Activated CD4-positive, alpha-beta T cell treated with anti-CD3 and anti-CD28 coated beads for 48 hours (primary cell): ENCODE results near the gene PCDHA13.
A peak's percentile ranks its signal among the peaks of the same experiment; 100 is the strongest.
"Not testable (repeated sequence)": the region's sequence is repeated elsewhere in the genome, so short reads cannot be mapped to it uniquely, and the experiment has no call there.

ENCODE experiments used
- DNase-seq: peaks from one replicate; pipeline ENCODE4 v3.0.0-alpha.2; 2020

The PCDHA13 gene

GRCh38 chr5:140881889-140882590 lies at the start of gene PCDHA13:
TSS of gene PCDHA13 (plus strand) at chr5:140882124. CDS start at chr5:140882269, 145 bp downstream.
- no peak for DNase-seq

GRCh38 chr5:140833993-140834392 lies 47.9 kb upstream of the PCDHA13 start, which contains the start of gene PCDHA7:
TSS of gene PCDHA7 (plus strand) at chr5:140834269. CDS start at chr5:140834384, 115 bp downstream.
- no peak for DNase-seq

- not testable (repeated sequence) for DNase-seq
Observed at GRCh38 chr5:140834439-140835008, 47.4 kb upstream of the PCDHA13 start.

GRCh38 chr5:140835622-140836510 lies 46.1 kb upstream of the PCDHA13 start:
- DNase-seq = no peak

GRCh38 chr5:140840978-140841962 lies 40.7 kb upstream of the PCDHA13 start, which contains the start of gene PCDHA8:
TSS of gene PCDHA8 (plus strand) at chr5:140841187. CDS start at chr5:140841322, 135 bp downstream.
- DNase-seq = peak; percentile 35

GRCh38 chr5:140842798-140843733 lies 38.9 kb upstream of the PCDHA13 start:
- no peak for DNase-seq

- DNase-seq = not testable (repeated sequence)
Observed at GRCh38 chr5:140848139-140849102, 33.5 kb upstream of the PCDHA13 start, which contains the start of gene PCDHA9. TSS of gene PCDHA9 (plus strand) at chr5:140848382. CDS start at chr5:140848496, 114 bp downstream.

- not testable (repeated sequence) for DNase-seq
Observed at GRCh38 chr5:140849831-140850634, 31.9 kb upstream of the PCDHA13 start.

GRCh38 chr5:140855772-140856674 lies 25.9 kb upstream of the PCDHA13 start, which contains the start of gene PCDHA10:
TSS of gene PCDHA10 (plus strand) at chr5:140855897. CDS start at chr5:140856049, 152 bp downstream.
- DNase-seq = no peak

- no peak for DNase-seq
Observed at GRCh38 chr5:140857177-140857986, 24.5 kb upstream of the PCDHA13 start.

GRCh38 chr5:140857987-140858240 lies 24.0 kb upstream of the PCDHA13 start:
- no peak for DNase-seq

- DNase-seq = no peak
Observed at GRCh38 chr5:140862441-140863295, 19.3 kb upstream of the PCDHA13 start.

GRCh38 chr5:140868721-140869554 lies 13.0 kb upstream of the PCDHA13 start, which contains the start of gene PCDHA11:
TSS of gene PCDHA11 (plus strand) at chr5:140868957. CDS start at chr5:140869104, 147 bp downstream.
- no peak for DNase-seq

GRCh38 chr5:140869555-140869886 lies 12.4 kb upstream of the PCDHA13 start:
- no peak for DNase-seq
